CD4-positive, alpha-beta memory T cell (primary cell): ENCODE data around the gene CIAO2A. TPM values are rescaled to one million over a fixed set of nuclear protein-coding genes. Genes with fewer than 3 reads are reported as not detected.
A peak's percentile ranks its signal among the peaks of the same experiment; 100 is the strongest.

ENCODE experiments used
- CTCF ChIA-PET: fragments of 350-600 bp; sonication (Branson Sonifier 250); formaldehyde crosslinking; loops from one replicate; lab custom pipeline; 2021; ENCODE audit warnings: inconsistent platforms; ENCODE audit not compliant: partially characterized antibody; lab: Charles Lee
- POLR2A ChIA-PET: fragments of 350-600 bp; sonication (Branson Sonifier 250); formaldehyde crosslinking; loops from one replicate; lab custom pipeline; 2021; ENCODE audit not compliant: partially characterized antibody; lab: Charles Lee
- DNase-seq, 5 donors: peaks; one replicate each; pipeline versions ENCODE4 v3.0.0 to v3.0.0-alpha.2; 2020 to 2022; ENCODE audit warnings: mixed read lengths in 1 of 5
- H3K27ac ChIP-seq: one replicate; pipeline ENCODE4 v1.7.0; 2013; ENCODE audit warnings: low read depth, low read length
- H3K27me3 ChIP-seq: 2 replicates; pipeline ENCODE4 v1.7.0; 2013; ENCODE audit warnings: mild to moderate bottlenecking, low read length, moderate library complexity; ENCODE audit not compliant: insufficient read depth
- H3K36me3 ChIP-seq: 2 replicates; pipeline ENCODE4 v1.7.0; 2013; ENCODE audit warnings: mild to moderate bottlenecking, low read length, moderate library complexity; ENCODE audit not compliant: insufficient read depth
- H3K4me1 ChIP-seq: 2 replicates; pipeline ENCODE4 v1.7.0; 2013; ENCODE audit warnings: mild to moderate bottlenecking, low read length, moderate library complexity; ENCODE audit not compliant: insufficient read depth
- H3K4me3 ChIP-seq, 2 donors: one replicate each; pipeline ENCODE4 v1.7.0; 2013; ENCODE audit warnings: low read length in 2 of 2, mild to moderate bottlenecking in 1 of 2
- H3K9me3 ChIP-seq, 2 donors: one replicate each; pipeline ENCODE4 v1.7.0; 2013; ENCODE audit warnings: low read length in 2 of 2, control low read depth in 1 of 2; ENCODE audit not compliant: control insufficient read depth in 1 of 2
- H3K27ac Mint-ChIP-seq, 7 donors: one replicate each; pipeline ENCODE4 v1.8.0; 2020 to 2021; ENCODE audit warnings: mixed read lengths in 7 of 7, mild to moderate bottlenecking in 6 of 7, inconsistent platforms in 3 of 7, moderate library complexity in 3 of 7
- H3K27me3 Mint-ChIP-seq, 2 donors: one replicate each; pipeline ENCODE4 v1.8.0; 2020 to 2021; ENCODE audit warnings: mixed read lengths in 2 of 2
- H3K36me3 Mint-ChIP-seq, 2 donors: one replicate each; pipeline ENCODE4 v1.8.0; 2020 to 2021; ENCODE audit warnings: mixed read lengths in 2 of 2, inconsistent platforms in 1 of 2, mild to moderate bottlenecking in 1 of 2
- H3K4me1 Mint-ChIP-seq, 4 donors: one replicate each; pipeline ENCODE4 v1.8.0; 2020 to 2021; ENCODE audit warnings: mixed read lengths in 4 of 4, mild to moderate bottlenecking in 1 of 4
- H3K4me3 Mint-ChIP-seq, 8 donors: one replicate each; pipeline ENCODE4 v1.8.0; 2020 to 2021; ENCODE audit warnings: mixed read lengths in 8 of 8, mild to moderate bottlenecking in 7 of 8, moderate library complexity in 6 of 8, inconsistent platforms in 3 of 8
- H3K9me3 Mint-ChIP-seq, 8 donors: one replicate each; pipeline ENCODE4 v1.8.0; 2020 to 2021; ENCODE audit warnings: mixed read lengths in 8 of 8, mild to moderate bottlenecking in 5 of 8, inconsistent platforms in 3 of 8, moderate library complexity in 1 of 8
- intact Hi-C: fragments of 100-400 bp; cut with micrococcal nuclease; formaldehyde crosslinking; loops from one replicate; pipeline ENCODE4 v1.15.1; 2023
- polyA plus RNA-seq, 2 donors: library from polyadenylated mRNA; unstranded; fragments of 300-500 nt; fragmentation: Illumina TruSeq; gene quantifications; one replicate each; pipeline ENCODE4 v1.2.3, GENCODE V29; 2021
- total RNA-seq, 2 experiments: library from RNA; stranded (reverse); gene quantifications; one replicate each; pipeline ENCODE4 v1.2.3, GENCODE V29; 2021

CIAO2A gene
- total RNA-seq (10 to 100 TPM; 35.0 to 36.4 TPM), polyA plus RNA-seq (100 to 1,000 TPM in 1 of 2 donors, 10 to 100 TPM in 1; 70.0 to 134 TPM)

GRCh38 chr15:64093627-64094417 lies at the start of gene CIAO2A:
TSS of gene CIAO2A (minus strand) at chr15:64093838. CDS start at chr15:64093768, 70 bp downstream.
- intact Hi-C loops, result loop anchor here (1.0 to 10.0 kb wide), 7 partner anchors 59 to 619 kb away; partner anchors contain the start of genes PCLAF, PPIB, TRIP4 and USP3

GRCh38 chr15:64143276-64143675 lies 49.6 kb upstream of the CIAO2A start:
- H3K4me3 ChIP-seq, result no peak overlapping the region
- intact Hi-C loops, result no loop called here
- Mint-ChIP-seq H3K4me3 (no peak overlapping the region), H3K27ac (peak overlapping the region in 1 of 7 donors; percentile 48), H3K36me3 (peaks cover 26 to 49% of the 10 kb centered on the region in 2 donors), H3K27me3 (no peaks in the 10 kb centered on the region), H3K4me1 (no peaks in the 10 kb centered on the region), H3K9me3 (no peaks in the 10 kb centered on the region)
- POLR2A ChIA-PET, result no interaction called here
- H3K4me1 ChIP-seq, result no peaks in the 10 kb centered on the region
- no peaks in the 10 kb centered on the region for H3K27me3 ChIP-seq
- CTCF ChIA-PET, result interaction anchor here (3.6 kb wide), 1 partner anchor 11 kb away, joined by 28 read pairs; no protein-coding TSS in a partner anchor
- no peak overlapping the region for H3K27ac ChIP-seq
- no peaks in the 10 kb centered on the region for H3K9me3 ChIP-seq
- peaks cover 18% of the 10 kb centered on the region for H3K36me3 ChIP-seq
- no peak for DNase-seq

More at GRCh38 chr15:64093627-64094417, at the start of gene CIAO2A:
- peak; percentile 86 to 96 (median 90) for DNase-seq
- H3K36me3 ChIP-seq, result no peaks in the 10 kb centered on the region
- Mint-ChIP-seq H3K36me3 (peaks cover 10 to 37% of the 10 kb centered on the region in 2 donors), H3K4me3 (peak within 1 kb of the TSS; percentile 92 to 99 (median 98)), H3K9me3 (no peaks in the 10 kb centered on the region), H3K27me3 (no peaks in the 10 kb centered on the region), H3K4me1 (peaks cover 55 to 86% (median 69%) of the 10 kb centered on the region in 4 donors), H3K27ac (peak within 1 kb of the TSS; percentile 90 to 100 (median 98))
- peaks cover 65% of the 10 kb centered on the region for H3K4me1 ChIP-seq
- ChIA-PET CTCF (interaction anchor here (0.9 to 2.0 kb wide), 7 partner anchors 27 to 489 kb away, joined by 3 to 11 read pairs (median 4); no protein-coding TSS in a partner anchor), POLR2A (interaction anchor here (0.6 to 6.2 kb wide), 30 partner anchors 8 to 1206 kb away, joined by 3 to 48 read pairs (median 4); partner anchors contain the start of genes CLPX, HERC1, PPIB and SNX22)
- H3K4me3 ChIP-seq, result peak within 1 kb of the TSS; percentile 87 to 98
- peak within 1 kb of the TSS; percentile 85 for H3K27ac ChIP-seq
- no peaks in the 10 kb centered on the region for H3K9me3 ChIP-seq
- H3K27me3 ChIP-seq, result no peaks in the 10 kb centered on the region

- peak overlapping the region in 3 of 7 donors; percentile 46 to 67 (median 55) for H3K27ac Mint-ChIP-seq
- Histone ChIP-seq H3K36me3 (peaks cover 29% of the 10 kb centered on the region), H3K27ac (no peak overlapping the region), H3K4me3 (no peak overlapping the region), H3K4me1 (no peaks in the 10 kb centered on the region), H3K9me3 (no peaks in the 10 kb centered on the region), H3K27me3 (no peaks in the 10 kb centered on the region)
- no peak for DNase-seq
- no peaks in the 10 kb centered on the region for H3K4me1 Mint-ChIP-seq
- POLR2A ChIA-PET, result interaction anchor here (0.7 kb wide), 1 partner anchor 11 kb away, joined by 3 read pairs; no protein-coding TSS in a partner anchor
- peaks cover 36 to 61% of the 10 kb centered on the region in 2 donors for H3K36me3 Mint-ChIP-seq
- no peak overlapping the region for H3K4me3 Mint-ChIP-seq
- no peaks in the 10 kb centered on the region for H3K9me3 Mint-ChIP-seq
- intact Hi-C loops, result no loop called here
- H3K27me3 Mint-ChIP-seq, result no peaks in the 10 kb centered on the region
- CTCF ChIA-PET, result interaction anchor here (1.7 kb wide), 1 partner anchor 12 kb away, joined by 4 read pairs; no protein-coding TSS in a partner anchor
Measured at GRCh38 chr15:64141798-64142512, 48.3 kb upstream of the CIAO2A start.

GRCh38 chr15:64138331-64138941 lies 44.8 kb upstream of the CIAO2A start:
- peaks cover 61 to 78% of the 10 kb centered on the region in 2 donors for H3K36me3 Mint-ChIP-seq
- no peak for DNase-seq
- no peaks in the 10 kb centered on the region for H3K27me3 ChIP-seq
- H3K27ac Mint-ChIP-seq, result peak overlapping the region in 3 of 7 donors; percentile 13 to 37 (median 17)
- H3K9me3 ChIP-seq, result no peaks in the 10 kb centered on the region
- intact Hi-C loops, result no loop called here
- no peaks in the 10 kb centered on the region for H3K4me1 ChIP-seq
- H3K9me3 Mint-ChIP-seq, result no peaks in the 10 kb centered on the region
- H3K27ac ChIP-seq, result no peak overlapping the region
- peaks cover 52% of the 10 kb centered on the region for H3K36me3 ChIP-seq
- H3K4me3 ChIP-seq, result no peak overlapping the region
- no peak overlapping the region for H3K4me3 Mint-ChIP-seq
- no peaks in the 10 kb centered on the region for H3K27me3 Mint-ChIP-seq
- H3K4me1 Mint-ChIP-seq, result no peaks in the 10 kb centered on the region
- ChIA-PET POLR2A (no interaction called here), CTCF (interaction anchor here (1.7 kb wide), 1 partner anchor 11 kb away, joined by 5 read pairs; no protein-coding TSS in a partner anchor)

- H3K27me3 ChIP-seq, result no peaks in the 10 kb centered on the region
- H3K27ac ChIP-seq, result no peak overlapping the region
- ChIA-PET CTCF (interaction anchor here (1.7 kb wide), 1 partner anchor 12 kb away, joined by 5 read pairs; no protein-coding TSS in a partner anchor), POLR2A (no interaction called here)
- H3K4me1 ChIP-seq, result no peaks in the 10 kb centered on the region
- Mint-ChIP-seq H3K27ac (no peak overlapping the region), H3K4me1 (peaks cover 0 to 1% (median 0%) of the 10 kb centered on the region in 4 donors), H3K9me3 (no peaks in the 10 kb centered on the region), H3K36me3 (peaks cover 69 to 80% of the 10 kb centered on the region in 2 donors), H3K4me3 (no peak overlapping the region), H3K27me3 (no peaks in the 10 kb centered on the region)
- no peak for DNase-seq
- no peaks in the 10 kb centered on the region for H3K9me3 ChIP-seq
- no peak overlapping the region for H3K4me3 ChIP-seq
- intact Hi-C loops, result loop anchor here (2.0 kb wide), 1 partner anchor 15 kb away; no protein-coding TSS in a partner anchor
- peaks cover 62% of the 10 kb centered on the region for H3K36me3 ChIP-seq
Measured at GRCh38 chr15:64137226-64137833, 43.7 kb upstream of the CIAO2A start.

- no peaks in the 10 kb centered on the region for H3K27me3 Mint-ChIP-seq
- ChIA-PET POLR2A (no interaction called here), CTCF (no interaction called here)
- no peak for DNase-seq
- peaks cover 69 to 81% of the 10 kb centered on the region in 2 donors for H3K36me3 Mint-ChIP-seq
- no peak overlapping the region for H3K4me3 ChIP-seq
- no peak overlapping the region for H3K4me3 Mint-ChIP-seq
- no peaks in the 10 kb centered on the region for H3K9me3 ChIP-seq
- intact Hi-C loops, result loop anchor here (2.0 kb wide), 1 partner anchor 16 kb away; no protein-coding TSS in a partner anchor
- H3K4me1 Mint-ChIP-seq, result peaks cover 0 to 1% (median 0%) of the 10 kb centered on the region in 4 donors
- no peaks in the 10 kb centered on the region for H3K27me3 ChIP-seq
- no peak overlapping the region for H3K27ac ChIP-seq
- no peaks in the 10 kb centered on the region for H3K4me1 ChIP-seq
- no peaks in the 10 kb centered on the region for H3K9me3 Mint-ChIP-seq
- peaks cover 68% of the 10 kb centered on the region for H3K36me3 ChIP-seq
- no peak overlapping the region for H3K27ac Mint-ChIP-seq
Measured at GRCh38 chr15:64136347-64136746, 42.7 kb upstream of the CIAO2A start.
